HepG2 (cell line): ENCODE data around the gene DHX30. TPM values are rescaled to one million over a fixed set of nuclear protein-coding genes. Genes with fewer than 3 reads are reported as not detected.

Experiments
- ATM ChIP-seq: fragments of 450-650 bp; IDR thresholded peaks from 2 replicates; pipeline ENCODE4 v1.7.1; 2017; ENCODE audit warnings: mild to moderate bottlenecking, borderline replicate concordance
- ELF1 ChIP-seq: sonication (generic); formaldehyde crosslinking; IDR thresholded peaks from 2 replicates; pipeline ENCODE4 v1.4.0; 2020; ENCODE audit warnings: missing genetic modification reagents
- FOSL2 ChIP-seq: sonication (generic); formaldehyde crosslinking; IDR thresholded peaks from 2 replicates; pipeline ENCODE4 v1.4.0; 2020; ENCODE audit warnings: missing genetic modification reagents
- IRX3 ChIP-seq: sonication (generic); formaldehyde crosslinking; IDR thresholded peaks from 2 replicates; pipeline ENCODE4 v1.8.1; 2023; ENCODE audit warnings: mild to moderate bottlenecking, low read depth, missing genetic modification reagents, borderline replicate concordance
- NCOA5 ChIP-seq: sonication (generic); formaldehyde crosslinking; IDR thresholded peaks from 2 replicates; pipeline ENCODE4 v1.4.0; 2020; ENCODE audit warnings: missing genetic modification reagents
- NCOR1 ChIP-seq: fragments of 200-600 bp; sonication (generic); IDR thresholded peaks from 2 replicates; pipeline ENCODE4 v1.7.0; 2017; ENCODE audit warnings: antibody characterized with exemption, low read length, borderline replicate concordance
- PITX1 ChIP-seq: sonication (generic); formaldehyde crosslinking; IDR thresholded peaks from 2 replicates; pipeline ENCODE4 v1.5.1; 2020; ENCODE audit warnings: mild to moderate bottlenecking, missing genetic modification reagents
- RARA ChIP-seq: IDR thresholded peaks from 2 replicates; pipeline ENCODE4 v1.6.1; 2016; ENCODE audit warnings: missing genetic modification reagents, missing compliant biosample characterization
- REPIN1 ChIP-seq: sonication (generic); formaldehyde crosslinking; IDR thresholded peaks from 2 replicates; pipeline ENCODE4 v1.8.0; 2022; ENCODE audit warnings: missing genetic modification reagents, low read depth, mild to moderate bottlenecking, borderline replicate concordance
- TBX3 ChIP-seq: fragments of 450-650 bp; IDR thresholded peaks from 2 replicates; pipeline ENCODE4 v1.6.1; 2017; ENCODE audit warnings: antibody characterized with exemption, mild to moderate bottlenecking, inconsistent platforms, borderline replicate concordance
- ZFX ChIP-seq: sonication (generic); formaldehyde crosslinking; IDR thresholded peaks from 2 replicates; pipeline ENCODE4 v1.4.0; 2020; ENCODE audit warnings: mild to moderate bottlenecking, low read depth, missing genetic modification reagents, moderate library complexity
- ZMYM4 ChIP-seq: sonication (generic); formaldehyde crosslinking; IDR thresholded peaks from 2 replicates; pipeline ENCODE4 v1.8.1; 2023; ENCODE audit warnings: mild to moderate bottlenecking, missing genetic modification reagents
- ZNF335 ChIP-seq: sonication (generic); formaldehyde crosslinking; IDR thresholded peaks from 2 replicates; pipeline ENCODE4 v1.4.0; 2020; ENCODE audit warnings: missing genetic modification reagents
- ZNF724P ChIP-seq: sonication (generic); formaldehyde crosslinking; IDR thresholded peaks from 2 replicates; pipeline ENCODE4 v1.8.0; 2022; ENCODE audit warnings: missing genetic modification reagents, borderline replicate concordance
- polyA plus RNA-seq, 8 experiments: library from polyadenylated mRNA; depleted of rRNA in 3 of 8; stranded (reverse) in 7 of 8; unstranded in 1 of 8; fragments of >200 nt; fragmentation: Illumina TruSeq in 4 of 8; extraction: Trizol in 4 of 8; gene quantifications; 2 replicates each; pipeline versions ENCODE4 v1.2.1 to v1.2.3, GENCODE V29; 2011 to 2016; ENCODE audit warnings: low read depth in 4 of 8, missing spikeins in 1 of 8, mixed read lengths in 1 of 8; ENCODE audit not compliant: insufficient read depth in 1 of 8
- total RNA-seq, 5 experiments: library from RNA; depleted of rRNA; stranded (reverse); fragments of >200 nt; fragmentation: Illumina TruSeq; extraction: Trizol; gene quantifications; 2 replicates each; pipeline ENCODE4 v1.2.3, GENCODE V29; 2016; ENCODE audit warnings: low read depth in 1 of 5
- TF ChIP-seq, protein P1 (sequence below): sonication (generic); formaldehyde crosslinking; IDR thresholded peaks from 2 replicates; pipeline ENCODE4 v1.8.0; 2022; ENCODE audit warnings: missing genetic modification reagents, mild to moderate bottlenecking, borderline replicate concordance
- TF ChIP-seq, protein P2 (sequence below): sonication (generic); formaldehyde crosslinking; IDR thresholded peaks from 2 replicates; pipeline ENCODE4 v1.9.0; 2021; ENCODE audit warnings: missing genetic modification reagents, mild to moderate bottlenecking, borderline replicate concordance
- TF ChIP-seq, protein P3 (sequence below): sonication (generic); formaldehyde crosslinking; IDR thresholded peaks from 2 replicates; pipeline ENCODE4 v1.4.0; 2020; ENCODE audit warnings: missing genetic modification reagents, borderline replicate concordance
- TF ChIP-seq, protein P4 (sequence below): sonication (generic); formaldehyde crosslinking; IDR thresholded peaks from 2 replicates; pipeline ENCODE4 v1.4.0; 2020; ENCODE audit warnings: missing genetic modification reagents
- TF ChIP-seq, protein P5 (sequence below): sonication (generic); formaldehyde crosslinking; conservative IDR thresholded peaks from 2 replicates; pipeline ENCODE4 v1.8.0; 2022; ENCODE audit warnings: missing genetic modification reagents
- TF ChIP-seq, protein P6 (sequence below): sonication (generic); formaldehyde crosslinking; IDR thresholded peaks from 2 replicates; pipeline ENCODE4 v1.4.0; 2020; ENCODE audit warnings: mild to moderate bottlenecking, missing genetic modification reagents

The DHX30 gene
- total and polyA plus RNA-seq, 2 of the 13 experiments (the other 11 are each of a cell fraction or from before 2014, with no cell fraction given): 30.6 to 59.4 TPM

DNA sequence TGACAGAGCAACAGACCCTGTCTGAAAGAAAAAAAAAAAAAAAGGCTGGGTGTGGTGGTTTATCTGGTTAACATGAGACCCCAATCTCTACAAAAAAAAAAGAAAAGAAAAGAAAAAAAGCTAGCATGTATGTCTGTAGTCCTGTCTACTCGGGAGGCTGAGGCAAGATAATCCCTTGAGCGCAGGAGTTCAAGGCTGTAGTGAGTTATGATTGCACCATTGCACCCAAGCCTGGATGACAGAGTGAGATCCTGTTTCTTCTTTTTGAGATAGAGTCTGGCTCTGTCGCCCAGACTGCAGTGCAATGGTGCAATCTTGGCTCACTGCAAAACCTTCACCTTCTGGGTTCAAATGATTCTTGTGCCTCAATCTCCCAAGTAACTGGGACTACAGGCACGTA is 8.4 kb upstream of the DHX30 start (continued):
- TF ChIP-seq, protein P1, sequence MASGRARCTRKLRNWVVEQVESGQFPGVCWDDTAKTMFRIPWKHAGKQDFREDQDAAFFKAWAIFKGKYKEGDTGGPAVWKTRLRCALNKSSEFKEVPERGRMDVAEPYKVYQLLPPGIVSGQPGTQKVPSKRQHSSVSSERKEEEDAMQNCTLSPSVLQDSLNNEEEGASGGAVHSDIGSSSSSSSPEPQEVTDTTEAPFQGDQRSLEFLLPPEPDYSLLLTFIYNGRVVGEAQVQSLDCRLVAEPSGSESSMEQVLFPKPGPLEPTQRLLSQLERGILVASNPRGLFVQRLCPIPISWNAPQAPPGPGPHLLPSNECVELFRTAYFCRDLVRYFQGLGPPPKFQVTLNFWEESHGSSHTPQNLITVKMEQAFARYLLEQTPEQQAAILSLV (CRISPR knock-in tag): no peak
- TF ChIP-seq NCOR1 (no peak), TBX3 (no peak), ZMYM4 (0 out of 2 replicates have a peak, but pooled peaks have one; percentile 14), ELF1 (CRISPR knock-in tag) (no peak), RARA (CRISPR knock-in tag) (peak; percentile 65), REPIN1 (0 out of 2 replicates have a peak, but pooled peaks have one; percentile 24), IRX3 (CRISPR knock-in tag) (no peak), ATM (no peak), ZFX (CRISPR knock-in tag) (no peak), NCOA5 (CRISPR knock-in tag) (no peak), ZNF335 (CRISPR knock-in tag) (no peak), ZNF724P (CRISPR knock-in tag) (no peak), PITX1 (CRISPR knock-in tag) (peak; percentile 95), FOSL2 (CRISPR knock-in tag) (peak; percentile 64)
- TF ChIP-seq, protein P2, sequence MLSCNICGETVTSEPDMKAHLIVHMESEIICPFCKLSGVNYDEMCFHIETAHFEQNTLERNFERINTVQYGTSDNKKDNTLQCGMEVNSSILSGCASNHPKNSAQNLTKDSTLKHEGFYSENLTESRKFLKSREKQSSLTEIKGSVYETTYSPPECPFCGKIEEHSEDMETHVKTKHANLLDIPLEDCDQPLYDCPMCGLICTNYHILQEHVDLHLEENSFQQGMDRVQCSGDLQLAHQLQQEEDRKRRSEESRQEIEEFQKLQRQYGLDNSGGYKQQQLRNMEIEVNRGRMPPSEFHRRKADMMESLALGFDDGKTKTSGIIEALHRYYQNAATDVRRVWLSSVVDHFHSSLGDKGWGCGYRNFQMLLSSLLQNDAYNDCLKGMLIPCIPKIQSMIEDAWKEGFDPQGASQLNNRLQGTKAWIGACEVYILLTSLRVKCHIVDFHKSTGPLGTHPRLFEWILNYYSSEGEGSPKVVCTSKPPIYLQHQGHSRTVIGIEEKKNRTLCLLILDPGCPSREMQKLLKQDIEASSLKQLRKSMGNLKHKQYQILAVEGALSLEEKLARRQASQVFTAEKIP (CRISPR knock-in tag): no peak
- TF ChIP-seq, protein P3, sequence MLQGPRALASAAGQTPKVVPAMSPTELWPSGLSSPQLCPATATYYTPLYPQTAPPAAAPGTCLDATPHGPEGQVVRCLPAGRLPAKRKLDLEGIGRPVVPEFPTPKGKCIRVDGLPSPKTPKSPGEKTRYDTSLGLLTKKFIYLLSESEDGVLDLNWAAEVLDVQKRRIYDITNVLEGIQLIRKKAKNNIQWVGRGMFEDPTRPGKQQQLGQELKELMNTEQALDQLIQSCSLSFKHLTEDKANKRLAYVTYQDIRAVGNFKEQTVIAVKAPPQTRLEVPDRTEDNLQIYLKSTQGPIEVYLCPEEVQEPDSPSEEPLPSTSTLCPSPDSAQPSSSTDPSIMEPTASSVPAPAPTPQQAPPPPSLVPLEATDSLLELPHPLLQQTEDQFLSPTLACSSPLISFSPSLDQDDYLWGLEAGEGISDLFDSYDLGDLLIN: no peak
- TF ChIP-seq, protein P4, sequence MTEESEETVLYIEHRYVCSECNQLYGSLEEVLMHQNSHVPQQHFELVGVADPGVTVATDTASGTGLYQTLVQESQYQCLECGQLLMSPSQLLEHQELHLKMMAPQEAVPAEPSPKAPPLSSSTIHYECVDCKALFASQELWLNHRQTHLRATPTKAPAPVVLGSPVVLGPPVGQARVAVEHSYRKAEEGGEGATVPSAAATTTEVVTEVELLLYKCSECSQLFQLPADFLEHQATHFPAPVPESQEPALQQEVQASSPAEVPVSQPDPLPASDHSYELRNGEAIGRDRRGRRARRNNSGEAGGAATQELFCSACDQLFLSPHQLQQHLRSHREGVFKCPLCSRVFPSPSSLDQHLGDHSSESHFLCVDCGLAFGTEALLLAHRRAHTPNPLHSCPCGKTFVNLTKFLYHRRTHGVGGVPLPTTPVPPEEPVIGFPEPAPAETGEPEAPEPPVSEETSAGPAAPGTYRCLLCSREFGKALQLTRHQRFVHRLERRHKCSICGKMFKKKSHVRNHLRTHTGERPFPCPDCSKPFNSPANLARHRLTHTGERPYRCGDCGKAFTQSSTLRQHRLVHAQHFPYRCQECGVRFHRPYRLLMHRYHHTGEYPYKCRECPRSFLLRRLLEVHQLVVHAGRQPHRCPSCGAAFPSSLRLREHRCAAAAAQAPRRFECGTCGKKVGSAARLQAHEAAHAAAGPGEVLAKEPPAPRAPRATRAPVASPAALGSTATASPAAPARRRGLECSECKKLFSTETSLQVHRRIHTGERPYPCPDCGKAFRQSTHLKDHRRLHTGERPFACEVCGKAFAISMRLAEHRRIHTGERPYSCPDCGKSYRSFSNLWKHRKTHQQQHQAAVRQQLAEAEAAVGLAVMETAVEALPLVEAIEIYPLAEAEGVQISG: no peak
- TF ChIP-seq, protein P5, sequence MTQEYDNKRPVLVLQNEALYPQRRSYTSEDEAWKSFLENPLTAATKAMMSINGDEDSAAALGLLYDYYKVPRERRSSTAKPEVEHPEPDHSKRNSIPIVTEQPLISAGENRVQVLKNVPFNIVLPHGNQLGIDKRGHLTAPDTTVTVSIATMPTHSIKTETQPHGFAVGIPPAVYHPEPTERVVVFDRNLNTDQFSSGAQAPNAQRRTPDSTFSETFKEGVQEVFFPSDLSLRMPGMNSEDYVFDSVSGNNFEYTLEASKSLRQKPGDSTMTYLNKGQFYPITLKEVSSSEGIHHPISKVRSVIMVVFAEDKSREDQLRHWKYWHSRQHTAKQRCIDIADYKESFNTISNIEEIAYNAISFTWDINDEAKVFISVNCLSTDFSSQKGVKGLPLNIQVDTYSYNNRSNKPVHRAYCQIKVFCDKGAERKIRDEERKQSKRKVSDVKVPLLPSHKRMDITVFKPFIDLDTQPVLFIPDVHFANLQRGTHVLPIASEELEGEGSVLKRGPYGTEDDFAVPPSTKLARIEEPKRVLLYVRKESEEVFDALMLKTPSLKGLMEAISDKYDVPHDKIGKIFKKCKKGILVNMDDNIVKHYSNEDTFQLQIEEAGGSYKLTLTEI: no peak
- TF ChIP-seq, protein P6, sequence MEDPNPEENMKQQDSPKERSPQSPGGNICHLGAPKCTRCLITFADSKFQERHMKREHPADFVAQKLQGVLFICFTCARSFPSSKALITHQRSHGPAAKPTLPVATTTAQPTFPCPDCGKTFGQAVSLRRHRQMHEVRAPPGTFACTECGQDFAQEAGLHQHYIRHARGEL (CRISPR knock-in tag): no peak
